Measurements from ENCODE around the gene EXOC4.

EXOC4 gene

DNA sequence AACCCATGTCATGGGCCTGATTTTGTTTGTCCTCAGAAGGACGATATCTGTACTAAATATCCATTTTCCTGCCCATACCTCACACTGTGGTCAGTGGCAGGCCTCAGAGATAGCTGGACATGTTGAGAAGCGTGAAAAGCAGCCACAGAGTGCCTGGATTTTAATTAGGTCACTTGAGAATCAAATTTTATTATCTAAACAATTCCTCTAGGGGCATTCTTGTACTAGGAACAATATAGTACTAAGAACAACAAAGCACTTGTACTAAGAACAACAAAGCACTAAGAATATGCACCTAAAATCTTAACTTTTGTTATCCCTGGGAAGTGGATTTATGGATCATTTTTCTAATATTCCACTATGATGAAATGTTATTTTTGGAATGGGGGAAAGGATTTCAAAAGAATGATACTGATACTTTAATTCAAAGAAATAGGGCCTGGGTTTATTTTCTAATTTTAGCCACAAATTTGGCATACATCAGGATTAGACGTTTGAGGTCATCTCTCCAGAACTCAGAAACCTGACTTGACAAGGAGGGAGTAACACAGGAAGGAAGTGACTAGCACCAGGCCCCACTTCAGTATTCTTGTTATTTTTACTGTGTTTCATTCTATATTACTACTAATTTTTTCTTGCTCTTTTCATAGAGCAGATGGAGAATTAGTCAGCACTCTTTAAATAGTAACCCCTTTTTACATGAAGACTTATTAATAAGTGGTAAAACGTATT, 112.2 kb downstream of the EXOC4 start:
- DNase-seq (ENCODE audit: low read depth in 2 of 2), result no peak

DNA sequence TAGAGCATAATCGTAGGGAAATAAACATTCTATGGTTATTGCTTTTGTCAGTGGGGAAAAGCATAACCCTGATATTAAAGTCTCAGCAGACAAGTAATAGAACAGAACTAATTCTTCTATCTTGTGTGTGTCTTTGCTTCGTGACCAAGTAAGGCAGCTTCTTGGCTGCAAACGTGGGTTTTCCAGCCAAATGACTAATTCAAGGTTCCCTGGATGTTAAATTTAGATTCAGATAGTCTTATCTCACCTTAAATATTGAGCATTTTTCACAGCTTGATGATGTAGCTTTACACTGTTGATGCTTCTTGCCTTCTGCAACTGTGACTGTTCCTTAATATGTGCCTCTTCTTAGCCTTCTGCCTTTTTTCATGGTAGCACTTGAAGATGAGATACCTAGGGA, 113.0 kb downstream of the EXOC4 start:
- no peak for DNase-seq (ENCODE audit: low read depth in 2 of 2)

DNA sequence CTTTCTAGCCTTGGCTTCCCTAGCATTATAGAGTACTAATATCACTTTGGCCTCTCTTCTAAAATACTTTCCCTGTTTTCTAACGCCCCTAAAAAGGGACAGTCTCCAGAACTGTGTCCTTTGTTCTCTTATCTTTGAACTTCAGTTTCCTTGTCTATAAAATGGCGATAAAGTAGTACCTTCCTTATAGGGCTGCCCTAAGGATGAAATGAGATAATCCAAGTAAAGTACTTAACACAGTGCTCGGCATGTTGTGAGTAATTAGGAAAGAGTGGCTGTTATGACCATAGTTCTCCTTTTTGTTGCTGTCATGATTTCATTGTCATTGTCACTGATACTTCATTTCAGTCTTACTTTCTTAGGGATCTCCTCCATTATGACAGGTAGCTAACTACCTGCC, 114.7 kb downstream of the EXOC4 start:
- no peak for DNase-seq (ENCODE audit: low read depth in 2 of 2)

DNA sequence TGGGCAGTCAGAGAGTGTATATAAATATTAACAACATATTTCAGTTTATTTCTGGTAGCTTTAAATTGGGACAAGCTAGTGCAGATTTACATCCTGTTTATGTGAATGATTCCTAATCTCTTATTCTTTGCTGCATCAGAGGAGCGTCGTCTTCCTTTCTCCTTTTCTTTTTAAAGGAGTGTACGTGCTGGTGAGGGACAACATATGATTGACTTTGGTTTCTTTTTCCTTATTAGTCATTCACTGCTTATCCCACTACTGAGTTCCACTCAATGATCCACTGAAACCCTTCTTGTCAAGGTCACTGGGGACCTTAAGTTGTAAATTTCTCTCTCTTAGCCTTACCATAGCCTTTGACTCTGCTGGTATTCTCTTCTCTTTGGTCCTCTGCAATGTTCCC, 116.3 kb downstream of the EXOC4 start:
- no peak for DNase-seq (ENCODE audit: low read depth in 2 of 2)

DNA sequence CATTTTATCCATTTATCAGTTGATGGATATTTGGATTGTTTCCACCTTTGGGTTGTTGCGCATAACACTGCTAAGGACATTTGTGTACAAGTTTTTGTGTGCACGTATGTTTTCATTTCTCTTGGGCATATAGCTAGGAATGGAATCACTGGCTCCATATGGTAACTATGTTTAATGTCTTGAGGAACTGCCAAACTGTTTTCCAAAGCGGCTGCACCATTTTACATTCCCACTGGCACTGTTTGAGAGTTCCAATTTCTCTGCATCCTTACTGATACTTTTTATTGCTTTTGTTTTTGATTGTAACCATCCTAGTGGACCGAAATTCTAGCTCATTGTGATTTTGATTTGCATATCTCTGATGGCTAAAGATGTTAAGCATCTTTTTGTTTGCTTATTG, 118.7 kb downstream of the EXOC4 start:
- DNase-seq (ENCODE audit: low read depth in 2 of 2), result no peak

DNA sequence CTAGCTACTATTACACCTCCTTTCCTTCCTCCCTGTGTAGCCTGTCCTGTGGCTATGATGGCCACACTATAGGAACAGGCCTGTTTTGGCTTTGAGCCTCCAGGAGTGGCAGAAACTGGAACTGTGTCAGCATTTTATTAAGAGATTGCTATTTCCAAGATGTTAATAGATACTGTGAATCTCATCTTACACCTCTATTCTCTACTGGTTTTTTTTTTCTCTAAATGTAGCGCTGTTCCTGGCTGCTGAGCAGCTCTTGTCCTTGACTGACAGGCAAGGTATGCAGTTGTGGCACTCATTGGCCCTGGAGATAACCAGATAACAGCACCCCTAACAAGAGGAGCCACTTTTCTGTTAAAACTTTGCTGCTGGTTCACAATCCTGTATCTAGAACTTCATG, 119.5 kb downstream of the EXOC4 start:
- no peak for DNase-seq (ENCODE audit: low read depth in 2 of 2)

DNA sequence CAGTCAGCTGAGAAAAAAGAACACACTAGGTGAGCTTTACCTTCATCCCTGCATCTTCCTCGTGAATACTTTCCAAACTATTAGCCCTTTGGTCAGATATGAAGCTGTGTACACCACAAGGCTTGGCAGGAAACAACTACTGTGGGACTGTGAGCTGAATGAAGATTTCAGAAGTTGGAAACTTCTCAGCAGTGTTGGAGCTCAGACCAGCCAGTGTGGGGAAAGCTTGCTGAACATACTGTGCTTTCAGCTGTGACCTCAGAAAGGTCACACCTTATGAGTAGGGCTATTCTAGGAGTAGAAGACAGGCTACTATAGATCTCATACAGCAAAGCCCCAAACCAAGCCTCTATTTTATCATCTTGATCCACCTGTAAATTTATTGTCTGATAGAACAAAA, 123.6 kb downstream of the EXOC4 start:
- no peak for DNase-seq (ENCODE audit: low read depth in 2 of 2)

DNA sequence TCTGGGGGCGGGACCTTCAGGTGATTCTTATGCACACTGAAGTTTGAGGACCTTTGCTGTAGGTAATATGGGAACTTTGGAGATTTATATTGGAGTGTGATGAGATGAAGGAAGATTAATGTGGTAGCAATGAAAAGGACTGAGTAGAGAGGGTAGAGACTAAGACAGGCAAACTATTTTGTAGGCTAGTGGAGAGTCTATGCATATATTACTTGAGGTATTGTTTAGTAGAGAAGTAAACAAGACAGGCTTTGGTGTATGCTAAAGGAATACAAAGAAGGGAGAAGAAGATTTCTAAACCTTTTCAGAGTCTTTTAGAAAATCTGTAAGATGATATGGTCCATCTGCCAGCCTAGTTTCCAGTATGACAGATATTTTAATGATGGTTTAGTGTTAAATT, 129.1 kb downstream of the EXOC4 start:
- no peak for DNase-seq (ENCODE audit: low read depth in 2 of 2)

DNA sequence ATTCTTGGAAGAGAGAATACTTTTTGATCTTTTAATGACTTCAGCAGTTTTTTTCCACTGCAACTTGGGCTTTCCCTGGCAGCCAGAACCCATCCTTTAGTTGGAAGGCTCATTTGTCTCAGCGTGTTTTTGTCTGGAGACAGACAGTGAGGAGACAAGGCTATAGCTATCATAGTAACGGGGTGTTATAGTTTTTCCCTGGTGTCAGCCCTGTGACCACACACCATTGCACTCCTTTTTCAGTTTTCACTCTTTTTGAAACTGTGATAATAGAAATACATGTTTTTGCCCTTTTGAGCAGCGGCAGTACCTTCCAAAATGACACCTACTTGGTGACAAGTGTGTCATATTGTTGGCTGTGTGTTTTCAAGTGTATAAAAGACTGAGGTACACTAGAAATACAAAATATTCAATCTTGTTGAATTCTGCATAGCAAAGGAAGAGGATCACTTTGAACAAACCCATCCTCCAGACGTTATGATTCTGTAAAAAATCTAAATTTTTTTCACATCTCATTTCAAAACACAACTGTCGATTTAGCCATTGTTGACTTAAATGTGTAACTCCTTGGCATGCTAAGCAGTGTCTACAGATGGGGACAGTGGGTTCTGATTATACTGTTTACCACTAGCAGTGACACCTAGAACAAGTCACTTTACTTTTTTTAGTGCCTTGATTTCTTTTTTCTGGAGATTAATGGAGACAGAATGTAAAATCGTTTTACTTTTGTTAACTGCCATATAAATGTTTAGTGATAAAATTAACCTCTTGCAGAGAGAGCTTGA, 130.1 kb downstream of the EXOC4 start:
- no peak for DNase-seq (ENCODE audit: low read depth in 2 of 2)

DNA sequence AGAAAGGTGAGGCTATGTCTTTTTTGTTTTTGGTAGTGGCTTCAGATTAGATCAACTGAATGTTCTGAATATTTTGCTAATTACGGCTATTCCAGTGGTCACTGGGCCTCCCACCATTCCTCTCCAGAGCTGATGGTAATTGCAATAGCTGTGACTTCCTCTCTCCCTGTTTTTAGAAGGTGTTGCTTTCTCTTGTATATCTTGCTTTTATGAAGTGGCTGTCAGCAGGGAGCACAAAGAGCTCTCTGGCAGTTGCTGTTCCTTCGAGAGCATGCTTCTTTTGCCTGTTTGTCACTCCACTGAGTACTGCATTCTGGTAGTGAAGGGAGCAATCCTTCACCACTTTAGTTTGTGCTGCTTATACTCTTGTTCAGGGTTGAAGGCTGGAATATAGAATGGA, 133.3 kb downstream of the EXOC4 start:
- no peak for DNase-seq (ENCODE audit: low read depth in 2 of 2)

DNA sequence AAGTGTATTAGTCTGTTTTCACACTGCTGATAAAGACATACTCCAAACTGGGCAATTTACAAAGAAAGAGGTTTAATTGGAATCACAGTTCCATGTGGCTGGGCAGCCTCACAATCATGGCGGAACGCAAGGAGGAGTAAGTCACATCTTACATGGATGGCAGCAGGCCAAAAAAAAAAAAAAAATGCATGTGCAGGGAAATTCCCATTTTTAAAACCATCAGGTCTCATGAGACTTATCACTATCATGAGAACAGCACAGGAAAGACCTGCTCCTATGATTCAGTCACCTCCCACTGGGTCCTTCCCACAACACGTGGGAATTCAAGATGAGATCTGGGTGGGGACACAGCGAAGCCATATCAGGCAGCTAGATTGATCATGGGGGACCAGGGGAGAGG, 136.8 kb downstream of the EXOC4 start:
- DNase-seq (ENCODE audit: low read depth in 2 of 2), result no peak

DNA sequence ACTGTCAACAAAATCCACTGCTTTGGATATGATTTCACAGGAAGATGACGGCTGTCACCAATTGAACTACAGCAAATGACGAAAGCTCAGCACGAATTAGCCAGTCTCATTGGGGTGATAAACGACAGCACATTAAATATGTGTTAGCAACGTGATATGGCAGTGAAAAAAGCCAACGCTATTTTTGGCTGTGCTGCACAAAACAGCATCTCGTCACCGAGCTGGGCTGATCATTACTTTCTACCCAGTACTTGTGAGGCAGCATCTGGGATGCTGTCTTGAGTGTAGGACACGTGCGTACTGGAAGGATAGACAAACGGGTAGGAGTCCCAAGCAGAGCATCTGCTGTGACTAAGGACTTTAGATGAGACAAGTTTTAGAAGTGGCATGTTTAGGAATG, 138.3 kb downstream of the EXOC4 start:
- DNase-seq (ENCODE audit: low read depth in 2 of 2), result no peak

DNA sequence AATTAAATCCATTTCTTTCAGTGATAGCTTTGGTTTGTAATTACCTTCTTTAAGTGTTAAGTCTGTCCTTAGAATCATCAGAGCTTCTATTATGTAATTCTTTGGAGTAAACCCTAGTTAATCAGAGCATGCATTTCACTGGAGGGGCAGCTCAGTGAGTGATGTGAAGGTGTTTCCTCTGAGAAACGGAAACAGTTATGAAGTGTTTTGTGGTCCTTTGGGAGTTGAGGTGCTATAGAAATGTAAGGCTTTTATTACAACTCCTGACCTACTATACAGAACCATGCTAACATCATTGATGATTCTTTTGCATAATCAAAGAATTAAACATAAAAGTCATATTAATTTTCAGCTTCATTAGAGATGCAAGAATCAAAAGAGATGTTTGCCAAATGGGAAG, 141.5 kb downstream of the EXOC4 start:
- no peak for DNase-seq (ENCODE audit: low read depth in 2 of 2)

DNA sequence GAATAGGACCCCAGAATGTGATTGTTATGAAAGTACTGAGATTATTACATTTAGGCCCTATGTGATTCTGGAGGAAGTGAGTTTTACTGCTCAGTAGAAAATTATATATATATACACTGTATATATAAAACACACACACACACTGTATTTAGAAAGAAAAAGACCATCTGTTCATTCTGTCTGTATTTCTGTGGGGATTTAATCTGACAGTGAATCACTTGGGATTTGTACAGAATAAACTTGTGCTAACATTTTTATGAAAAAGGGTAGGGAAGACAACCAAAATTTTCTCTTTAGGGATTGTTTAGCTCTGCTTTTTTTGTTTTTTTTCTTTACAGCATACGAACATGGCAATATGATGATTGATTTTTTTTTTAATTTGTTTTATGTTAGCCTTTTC, 142.7 kb downstream of the EXOC4 start:
- DNase-seq (ENCODE audit: low read depth in 2 of 2), result no peak

DNA sequence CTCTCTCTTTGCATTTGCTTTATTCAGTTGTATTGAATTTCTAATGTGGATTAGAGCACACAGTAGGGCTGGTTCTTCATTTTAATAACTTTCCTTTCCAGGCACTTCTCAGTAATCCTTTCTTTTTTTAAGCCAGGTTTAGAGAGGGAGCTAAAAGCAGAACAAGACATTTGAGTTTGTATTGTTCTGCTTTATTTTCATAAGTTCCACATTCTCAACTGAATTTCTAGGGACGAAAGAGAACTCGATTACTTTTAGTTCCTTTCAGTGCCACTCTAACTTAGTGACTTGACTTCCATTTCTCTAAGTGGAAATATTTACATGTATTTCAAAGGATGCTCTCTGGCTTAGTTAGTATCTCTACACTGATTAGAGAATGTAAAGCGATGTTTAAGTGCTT, 145.6 kb downstream of the EXOC4 start:
- DNase-seq (ENCODE audit: low read depth in 2 of 2), result no peak

DNA sequence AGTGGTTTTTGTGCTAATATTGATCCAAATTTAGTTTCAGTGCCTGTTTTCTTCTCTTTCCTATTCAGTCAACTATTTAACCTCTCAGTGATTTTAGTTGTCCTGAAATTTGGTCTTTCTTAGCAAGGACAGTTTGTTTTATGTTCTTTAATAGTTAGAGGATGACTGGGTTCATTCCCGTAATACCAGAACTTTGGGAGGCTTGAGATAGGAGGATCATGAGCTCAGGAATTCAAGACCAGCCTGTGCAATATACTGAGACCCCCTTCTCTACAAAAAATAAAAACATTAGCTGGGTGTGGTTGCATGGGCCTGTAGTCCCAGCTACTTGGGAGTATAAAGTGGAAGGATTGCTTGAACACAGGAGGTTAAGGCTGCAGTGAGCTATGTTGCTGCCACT, 148.3 kb downstream of the EXOC4 start:
- no peak for DNase-seq (ENCODE audit: low read depth in 2 of 2)

DNA sequence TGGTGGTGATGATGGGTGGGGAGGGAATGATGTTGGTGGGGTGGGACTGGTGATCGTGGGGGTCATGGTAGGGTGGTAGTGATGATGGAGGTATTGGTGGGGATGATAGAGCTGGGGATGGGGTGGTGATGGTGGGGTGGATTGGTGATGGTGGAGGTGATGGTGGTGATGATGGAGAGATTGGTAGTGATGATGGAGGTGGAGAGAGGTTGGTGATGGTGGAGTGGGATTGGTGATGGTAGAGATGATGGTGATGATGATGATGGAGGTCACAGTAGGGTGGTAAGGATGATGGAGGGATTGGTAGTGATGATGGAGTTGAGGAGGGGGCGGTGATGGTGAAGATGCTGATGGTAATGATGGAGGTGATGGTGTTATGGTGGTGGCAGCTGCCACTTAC, 155.3 kb downstream of the EXOC4 start:
- no peak for DNase-seq (ENCODE audit: low read depth in 2 of 2)

DNA sequence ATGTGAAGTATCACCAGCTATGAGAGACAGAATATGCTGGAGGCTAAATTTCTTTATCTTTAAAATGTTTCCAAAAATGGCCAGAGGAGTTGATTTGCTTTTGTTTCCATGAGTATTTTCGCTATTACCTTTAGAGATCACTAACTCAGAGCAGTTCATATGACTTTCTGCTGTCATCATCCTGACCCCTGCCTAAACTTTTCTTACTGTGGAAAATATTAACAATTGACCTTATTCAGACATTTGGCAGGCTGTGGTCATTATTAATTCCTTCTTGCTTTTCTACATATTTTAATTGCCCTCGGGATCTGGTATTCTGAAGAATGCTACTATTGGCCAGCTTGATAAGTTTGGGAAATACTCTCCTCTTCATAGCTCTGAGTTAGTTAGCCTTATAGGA, 156.5 kb downstream of the EXOC4 start:
- no peak for DNase-seq (ENCODE audit: low read depth in 2 of 2)

DNA sequence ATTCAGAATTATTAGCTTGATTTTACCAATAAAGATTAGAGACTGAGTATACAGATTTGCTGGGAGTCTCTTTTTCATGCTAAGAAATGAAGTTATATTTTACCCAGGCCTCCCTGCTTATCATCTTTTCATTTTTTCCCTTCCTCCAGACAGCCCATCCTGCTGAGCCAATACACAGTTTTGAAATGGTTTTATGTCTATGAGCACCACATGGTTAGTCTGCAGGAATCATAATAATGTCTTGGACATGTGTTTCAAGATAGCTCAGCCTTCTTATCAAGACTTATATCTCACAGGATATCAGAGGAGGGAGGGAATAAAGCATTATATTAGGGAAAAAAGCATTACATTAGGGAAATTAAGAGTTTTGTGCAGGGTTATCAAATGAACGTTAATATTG, 157.1 kb downstream of the EXOC4 start:
- no peak for DNase-seq (ENCODE audit: low read depth in 2 of 2)

DNA sequence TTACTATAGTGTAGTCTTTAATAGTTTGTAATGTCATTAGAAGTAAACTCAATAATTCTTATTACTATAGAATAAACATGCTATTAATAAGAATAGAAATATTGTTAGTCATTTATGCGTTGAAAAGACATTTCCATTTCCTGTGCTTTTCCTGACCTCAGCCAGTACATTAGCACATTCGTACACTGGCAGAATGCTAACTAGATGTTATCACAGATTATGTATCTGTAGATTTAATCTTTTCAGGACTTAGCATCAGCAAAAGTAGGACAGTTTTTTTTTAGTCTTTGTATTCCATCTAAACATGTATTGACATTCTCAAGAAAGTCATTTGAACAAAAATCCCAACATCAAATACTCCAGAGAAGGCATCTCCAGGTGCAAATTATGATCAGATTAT, 158.5 kb downstream of the EXOC4 start:
- no peak for DNase-seq (ENCODE audit: low read depth in 2 of 2)

DNA sequence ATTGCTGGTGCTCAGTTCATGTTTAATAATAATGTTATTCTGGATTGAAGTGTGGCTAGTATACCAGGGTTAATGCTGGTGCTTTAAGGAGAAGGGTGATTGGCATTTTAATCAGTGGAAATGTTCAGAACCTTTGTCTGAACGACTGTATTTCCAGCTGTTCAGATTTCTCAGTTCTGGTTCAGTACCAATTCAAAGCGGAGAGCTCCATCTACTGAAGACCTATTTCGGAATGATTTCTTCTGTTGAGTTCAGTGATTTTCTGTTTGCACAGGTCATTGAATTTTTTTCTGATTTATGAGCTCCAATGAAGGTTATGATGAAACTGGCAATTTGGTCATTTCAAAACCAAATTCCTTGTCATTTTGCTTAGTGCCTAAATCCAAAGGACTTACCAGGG, 160.1 kb downstream of the EXOC4 start:
- no peak for DNase-seq (ENCODE audit: low read depth in 2 of 2)

DNA sequence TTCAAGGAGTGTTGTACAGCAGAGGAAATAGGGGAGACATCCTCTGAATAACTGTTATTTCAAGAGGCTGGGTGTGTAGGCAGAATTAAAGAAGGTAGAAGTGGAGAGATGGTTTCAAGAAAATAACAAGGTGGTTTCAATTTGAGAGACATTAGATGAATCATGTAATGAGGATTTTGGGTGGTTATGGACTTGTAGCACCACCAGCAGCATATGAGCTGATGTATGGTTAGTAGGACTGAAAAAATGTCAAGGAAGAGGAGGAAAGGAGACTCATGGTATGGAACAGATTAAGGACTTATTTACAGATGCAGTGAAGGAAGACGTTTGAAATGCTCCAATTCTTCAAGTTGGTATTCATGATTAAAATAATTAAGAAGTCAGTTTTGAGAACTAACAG, 166.2 kb downstream of the EXOC4 start:
- DNase-seq (ENCODE audit: low read depth in 2 of 2), result no peak

DNA sequence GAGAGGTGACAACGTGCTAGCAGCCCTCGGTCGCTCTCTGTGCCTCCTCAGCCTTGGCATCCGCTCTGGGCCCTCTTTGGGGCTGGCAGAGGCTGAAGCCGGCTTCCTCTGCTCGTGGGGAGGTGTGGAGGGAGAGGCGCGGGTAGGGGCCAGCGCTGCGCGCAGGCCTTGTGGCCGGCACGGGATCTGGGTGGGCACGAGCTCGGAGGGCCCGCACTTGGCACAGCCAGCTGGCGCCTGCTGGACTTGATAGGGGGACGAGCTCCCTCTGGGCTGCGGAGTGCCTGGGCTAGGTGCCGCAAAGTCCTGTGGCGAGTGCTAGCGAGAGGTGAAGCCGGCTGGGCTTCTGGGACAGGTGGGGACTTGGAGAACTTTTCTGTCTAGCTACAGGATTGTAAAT, 170.7 kb downstream of the EXOC4 start:
- DNase-seq (ENCODE audit: low read depth in 2 of 2), result no peak

DNA sequence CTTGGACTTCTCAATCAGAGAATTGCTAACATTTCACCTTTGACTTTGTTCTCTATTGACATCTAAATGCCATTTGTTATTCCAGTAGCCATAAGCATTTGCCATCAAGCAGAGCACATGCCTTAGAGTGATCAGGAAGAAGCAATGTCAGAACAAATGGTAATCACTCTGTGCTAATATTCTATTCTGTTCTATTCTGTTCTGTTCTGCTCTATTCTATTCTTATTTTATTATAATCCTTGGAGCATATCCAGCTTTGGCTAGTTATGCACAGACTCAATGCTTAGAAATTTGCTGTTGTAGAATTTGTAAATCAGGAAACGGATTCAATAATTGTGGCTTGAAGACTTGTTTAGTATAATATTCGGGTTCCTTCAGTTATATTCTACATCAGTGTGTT, 175.4 kb downstream of the EXOC4 start:
- DNase-seq (ENCODE audit: low read depth in 2 of 2), result no peak
